ENCODE data around the gene SRPK1.

SRPK1 gene

GRCh38 chr6:35895560-35895959 lies 25.3 kb downstream of the SRPK1 start:
- no peak overlapping the region for H3K9ac ChIP-seq (ENCODE audit: low read length)
- H4K20me1 ChIP-seq (ENCODE audit: insufficient read depth, low read length) = 0 out of 2 replicates have a peak, but pooled peaks cover 6% of the 10 kb centered on the region
- no peak for DNase-seq
- no peaks in the 10 kb centered on the region for H3K27me3 ChIP-seq (replicated peaks; ENCODE audit: insufficient read depth, low read length)
- H3K9me3 ChIP-seq (replicated peaks; ENCODE audit: insufficient read depth, low read length) = no peaks in the 10 kb centered on the region
- no peaks in the 10 kb centered on the region for H3K9me2 ChIP-seq (replicated peaks; ENCODE audit: insufficient read depth, low read length)
- H3K4me1 ChIP-seq (ENCODE audit: low read length) = no peaks in the 10 kb centered on the region
- H3K79me2 ChIP-seq (ENCODE audit: low read length) = peaks cover 90% of the 10 kb centered on the region
- H3K27ac ChIP-seq (ENCODE audit: low read length) = no peak overlapping the region
- no peak overlapping the region for H2AFZ ChIP-seq (ENCODE audit: low read length)
- no peaks in the 10 kb centered on the region for H3K36me3 ChIP-seq (replicated peaks; ENCODE audit: insufficient read depth, low read length)
- no peaks in the 10 kb centered on the region for H3F3A ChIP-seq (ENCODE audit: insufficient read depth, low read length)
- H3K4me3 ChIP-seq (ENCODE audit: low read length) = no peak overlapping the region
- H3K4me2 ChIP-seq (ENCODE audit: low read depth, low read length) = no peak overlapping the region
- TF ChIP-seq, protein P1, sequence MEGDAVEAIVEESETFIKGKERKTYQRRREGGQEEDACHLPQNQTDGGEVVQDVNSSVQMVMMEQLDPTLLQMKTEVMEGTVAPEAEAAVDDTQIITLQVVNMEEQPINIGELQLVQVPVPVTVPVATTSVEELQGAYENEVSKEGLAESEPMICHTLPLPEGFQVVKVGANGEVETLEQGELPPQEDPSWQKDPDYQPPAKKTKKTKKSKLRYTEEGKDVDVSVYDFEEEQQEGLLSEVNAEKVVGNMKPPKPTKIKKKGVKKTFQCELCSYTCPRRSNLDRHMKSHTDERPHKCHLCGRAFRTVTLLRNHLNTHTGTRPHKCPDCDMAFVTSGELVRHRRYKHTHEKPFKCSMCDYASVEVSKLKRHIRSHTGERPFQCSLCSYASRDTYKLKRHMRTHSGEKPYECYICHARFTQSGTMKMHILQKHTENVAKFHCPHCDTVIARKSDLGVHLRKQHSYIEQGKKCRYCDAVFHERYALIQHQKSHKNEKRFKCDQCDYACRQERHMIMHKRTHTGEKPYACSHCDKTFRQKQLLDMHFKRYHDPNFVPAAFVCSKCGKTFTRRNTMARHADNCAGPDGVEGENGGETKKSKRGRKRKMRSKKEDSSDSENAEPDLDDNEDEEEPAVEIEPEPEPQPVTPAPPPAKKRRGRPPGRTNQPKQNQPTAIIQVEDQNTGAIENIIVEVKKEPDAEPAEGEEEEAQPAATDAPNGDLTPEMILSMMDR (IDR thresholded peaks at IDR 0.05; ENCODE audit: low read length) = no peak
- TF ChIP-seq EZH2 (optimal IDR thresholded peaks at IDR 0.05; ENCODE audit: low read depth, low read length) (no peak), EZH2phosphoT487 (IDR thresholded peaks at IDR 0.05; ENCODE audit: low read length) (no peak)

GRCh38 chr6:35894776-35895175 lies 26.1 kb downstream of the SRPK1 start:
- TF ChIP-seq, protein P1 (IDR thresholded peaks at IDR 0.05; ENCODE audit: low read length) = no peak
- TF ChIP-seq EZH2phosphoT487 (IDR thresholded peaks at IDR 0.05; ENCODE audit: low read length) = no peak
- no peak for TF ChIP-seq EZH2 (optimal IDR thresholded peaks at IDR 0.05; ENCODE audit: low read depth, low read length)
- no peak overlapping the region for H3K27ac ChIP-seq (ENCODE audit: low read length)
- H4K20me1 ChIP-seq (ENCODE audit: insufficient read depth, low read length) = 0 out of 2 replicates have a peak, but pooled peaks cover 6% of the 10 kb centered on the region
- no peak overlapping the region for H3K9ac ChIP-seq (ENCODE audit: low read length)
- H3K4me1 ChIP-seq (ENCODE audit: low read length) = no peaks in the 10 kb centered on the region
- H3K9me3 ChIP-seq (replicated peaks; ENCODE audit: insufficient read depth, low read length) = no peaks in the 10 kb centered on the region
- no peaks in the 10 kb centered on the region for H3K36me3 ChIP-seq (replicated peaks; ENCODE audit: insufficient read depth, low read length)
- no peak overlapping the region for H2AFZ ChIP-seq (ENCODE audit: low read length)
- no peaks in the 10 kb centered on the region for H3K9me2 ChIP-seq (replicated peaks; ENCODE audit: insufficient read depth, low read length)
- no peaks in the 10 kb centered on the region for H3K27me3 ChIP-seq (replicated peaks; ENCODE audit: insufficient read depth, low read length)
- H3K79me2 ChIP-seq (ENCODE audit: low read length) = peaks cover 83% of the 10 kb centered on the region
- no peak overlapping the region for H3K4me2 ChIP-seq (ENCODE audit: low read depth, low read length)
- no peak overlapping the region for H3K4me3 ChIP-seq (ENCODE audit: low read length)
- H3F3A ChIP-seq (ENCODE audit: insufficient read depth, low read length) = no peaks in the 10 kb centered on the region
- no peak for DNase-seq

- Histone ChIP-seq H3K4me3 (ENCODE audit: low read length) (no peak overlapping the region), H3K9ac (ENCODE audit: low read length) (no peak overlapping the region), H3K9me3 (replicated peaks; ENCODE audit: insufficient read depth, low read length) (no peaks in the 10 kb centered on the region), H3K9me2 (replicated peaks; ENCODE audit: insufficient read depth, low read length) (no peaks in the 10 kb centered on the region), H2AFZ (ENCODE audit: low read length) (no peak overlapping the region), H3K79me2 (ENCODE audit: low read length) (peaks cover 70% of the 10 kb centered on the region), H3K27ac (ENCODE audit: low read length) (no peak overlapping the region), H3K36me3 (replicated peaks; ENCODE audit: insufficient read depth, low read length) (peaks cover 5% of the 10 kb centered on the region), H3K4me1 (ENCODE audit: low read length) (no peaks in the 10 kb centered on the region), H3K4me2 (ENCODE audit: low read depth, low read length) (no peak overlapping the region), H3K27me3 (replicated peaks; ENCODE audit: insufficient read depth, low read length) (no peaks in the 10 kb centered on the region), H3F3A (ENCODE audit: insufficient read depth, low read length) (no peaks in the 10 kb centered on the region), H4K20me1 (ENCODE audit: insufficient read depth, low read length) (0 out of 2 replicates have a peak, but pooled peaks cover 6% of the 10 kb centered on the region)
- no peak for DNase-seq
- TF ChIP-seq EZH2phosphoT487 (IDR thresholded peaks at IDR 0.05; ENCODE audit: low read length) = no peak
- TF ChIP-seq, protein P1 (IDR thresholded peaks at IDR 0.05; ENCODE audit: low read length) = no peak
Observed at GRCh38 chr6:35893246-35893645, 27.7 kb downstream of the SRPK1 start.
